ENCODE data around the gene PPARGC1A.

PPARGC1A gene

DNA sequence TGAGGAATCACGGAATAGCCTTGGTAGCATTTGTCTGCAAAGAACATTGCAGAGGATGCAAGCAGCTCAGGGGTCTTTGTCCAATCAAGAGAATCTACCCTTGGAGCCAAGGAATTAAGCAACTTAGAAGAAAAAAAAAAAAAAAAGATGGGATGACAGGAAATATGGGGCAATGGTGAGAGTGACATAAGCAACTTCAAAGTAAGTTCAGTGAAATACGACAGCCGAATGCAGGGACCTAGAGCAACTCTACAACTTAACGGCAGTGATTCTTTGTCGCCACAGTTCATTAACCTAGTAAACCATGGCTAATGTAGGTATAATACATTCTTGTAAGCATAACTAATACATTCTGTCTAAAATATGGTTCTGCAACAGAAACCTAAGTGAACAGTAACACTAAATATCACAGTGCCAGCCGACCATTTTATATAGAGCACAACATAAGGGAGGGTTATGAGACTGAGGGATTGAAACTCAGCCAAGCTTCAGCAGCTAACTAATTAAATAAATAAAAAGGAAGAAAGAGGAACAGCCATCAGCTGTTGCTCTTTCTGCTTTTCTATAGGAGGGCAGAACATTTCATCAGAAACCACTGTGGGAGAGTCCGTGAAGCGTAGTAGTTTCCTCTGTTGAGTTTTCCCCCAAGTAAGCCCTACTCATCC is 74.7 kb downstream of the PPARGC1A start:
- peaks cover 11% of the 10 kb centered on the region for H3K4me1 ChIP-seq (ENCODE audit: control insufficient read depth, insufficient read depth, low read length)
- H3K36me3 ChIP-seq (ENCODE audit: control insufficient read depth in 2 of 2, insufficient read depth in 2 of 2, low read length in 2 of 2): peaks cover 10 to 13% of the 10 kb centered on the region in 2 donors
- H3K9ac ChIP-seq (ENCODE audit: low read length in 2 of 2): no peak overlapping the region
- H3K27ac ChIP-seq (ENCODE audit: low read length): no peak overlapping the region
- no peaks in the 10 kb centered on the region for H3K27me3 ChIP-seq (ENCODE audit: control insufficient read depth in 1 of 2, insufficient read depth in 2 of 2, low read length in 2 of 2)
- no peak overlapping the region for H3K4me3 ChIP-seq (ENCODE audit: low read length in 2 of 2)
- H3K9me3 ChIP-seq (ENCODE audit: control insufficient read depth in 2 of 2, low read length in 2 of 2): no peaks in the 10 kb centered on the region

- Histone ChIP-seq H3K9ac (ENCODE audit: low read length in 2 of 2) (no peak overlapping the region), H3K4me3 (ENCODE audit: low read length in 2 of 2) (no peak overlapping the region), H3K9me3 (ENCODE audit: control insufficient read depth in 2 of 2, low read length in 2 of 2) (no peaks in the 10 kb centered on the region), H3K27ac (ENCODE audit: low read length) (no peak overlapping the region), H3K4me1 (ENCODE audit: control insufficient read depth, insufficient read depth, low read length) (peaks cover 11% of the 10 kb centered on the region), H3K27me3 (ENCODE audit: control insufficient read depth in 1 of 2, insufficient read depth in 2 of 2, low read length in 2 of 2) (no peaks in the 10 kb centered on the region), H3K36me3 (ENCODE audit: control insufficient read depth in 2 of 2, insufficient read depth in 2 of 2, low read length in 2 of 2) (peaks cover 10 to 13% of the 10 kb centered on the region in 2 donors)
Observed at GRCh38 chr4:23814587-23814986, 75.3 kb downstream of the PPARGC1A start.

DNA sequence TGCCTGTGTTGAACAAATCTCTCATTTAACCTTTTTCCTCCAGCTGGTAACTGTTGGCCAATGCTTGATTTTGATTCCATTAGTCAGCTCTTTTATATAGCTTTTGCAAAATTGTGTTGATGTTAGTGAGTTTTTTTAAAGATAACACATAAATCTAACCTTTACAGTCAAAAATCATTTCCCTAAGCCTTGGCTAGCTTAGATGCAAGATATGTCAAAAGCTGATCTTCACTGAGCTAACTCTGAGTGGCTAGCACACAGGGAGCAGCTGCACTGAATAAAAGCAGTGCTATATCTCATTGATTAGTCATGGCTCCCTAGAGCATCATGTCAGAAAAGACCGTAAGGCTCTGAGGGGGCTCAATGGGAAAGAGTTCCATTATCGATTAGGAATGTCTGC is 78.7 kb downstream of the PPARGC1A start:
- Histone ChIP-seq H3K27ac (ENCODE audit: low read length) (no peak overlapping the region), H3K4me3 (ENCODE audit: low read length in 2 of 2) (no peak overlapping the region), H3K9ac (ENCODE audit: low read length in 2 of 2) (no peak overlapping the region), H3K36me3 (ENCODE audit: control insufficient read depth in 2 of 2, insufficient read depth in 2 of 2, low read length in 2 of 2) (peaks cover 10 to 13% of the 10 kb centered on the region in 2 donors), H3K9me3 (ENCODE audit: control insufficient read depth in 2 of 2, low read length in 2 of 2) (no peaks in the 10 kb centered on the region), H3K27me3 (ENCODE audit: control insufficient read depth in 1 of 2, insufficient read depth in 2 of 2, low read length in 2 of 2) (no peaks in the 10 kb centered on the region), H3K4me1 (ENCODE audit: control insufficient read depth, insufficient read depth, low read length) (no peaks in the 10 kb centered on the region)

GRCh38 chr4:23805450-23805851 is 84.4 kb downstream of the PPARGC1A start:
- Histone ChIP-seq H3K9me3 (ENCODE audit: control insufficient read depth in 2 of 2, low read length in 2 of 2) (no peaks in the 10 kb centered on the region), H3K27me3 (ENCODE audit: control insufficient read depth in 1 of 2, insufficient read depth in 2 of 2, low read length in 2 of 2) (no peaks in the 10 kb centered on the region), H3K36me3 (ENCODE audit: control insufficient read depth in 2 of 2, insufficient read depth in 2 of 2, low read length in 2 of 2) (peaks cover 4 to 5% of the 10 kb centered on the region in 2 donors), H3K9ac (ENCODE audit: low read length in 2 of 2) (no peak overlapping the region), H3K4me3 (ENCODE audit: low read length in 2 of 2) (no peak overlapping the region), H3K4me1 (ENCODE audit: control insufficient read depth, insufficient read depth, low read length) (no peaks in the 10 kb centered on the region), H3K27ac (ENCODE audit: low read length) (no peak overlapping the region)

GRCh38 chr4:23789762-23790161 is 100.1 kb downstream of the PPARGC1A start:
- no peak overlapping the region for H3K9ac ChIP-seq (ENCODE audit: low read length in 2 of 2)
- no peaks in the 10 kb centered on the region for H3K9me3 ChIP-seq (ENCODE audit: control insufficient read depth in 2 of 2, low read length in 2 of 2)
- H3K27ac ChIP-seq (ENCODE audit: low read length): no peak overlapping the region

DNA sequence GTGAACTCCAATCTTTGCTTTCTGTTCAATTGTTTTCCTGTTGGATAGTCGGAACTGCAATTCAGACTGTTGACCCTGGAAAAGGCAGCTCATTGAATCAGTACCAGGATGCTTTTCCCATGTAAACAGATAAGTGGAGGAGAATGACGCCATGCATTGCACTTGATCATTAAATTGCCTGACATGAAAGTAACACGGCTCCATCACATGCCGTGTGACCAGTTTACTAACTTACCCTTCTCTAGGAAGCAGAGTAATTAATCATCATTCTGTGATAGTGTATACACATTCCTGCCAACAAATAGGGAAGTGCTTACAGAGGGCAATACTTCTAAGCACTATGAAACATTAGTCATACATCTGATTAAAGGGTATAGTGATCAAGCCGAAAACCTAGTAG is 101.4 kb downstream of the PPARGC1A start:
- no peaks in the 10 kb centered on the region for H3K9me3 ChIP-seq (ENCODE audit: control insufficient read depth in 2 of 2, low read length in 2 of 2)
- no peak overlapping the region for H3K9ac ChIP-seq (ENCODE audit: low read length in 2 of 2)
- H3K27me3 ChIP-seq (ENCODE audit: control insufficient read depth in 1 of 2, insufficient read depth in 2 of 2, low read length in 2 of 2): no peaks in the 10 kb centered on the region

More at GRCh38 chr4:23789762-23790161, 100.1 kb downstream of the PPARGC1A start:
- no peaks in the 10 kb centered on the region for H3K4me1 ChIP-seq (ENCODE audit: control insufficient read depth, insufficient read depth, low read length)
- H3K4me3 ChIP-seq (ENCODE audit: low read length in 2 of 2): no peak overlapping the region
- peaks cover 2 to 3% of the 10 kb centered on the region in 2 donors for H3K36me3 ChIP-seq (ENCODE audit: control insufficient read depth in 2 of 2, insufficient read depth in 2 of 2, low read length in 2 of 2)
- H3K27me3 ChIP-seq (ENCODE audit: control insufficient read depth in 1 of 2, insufficient read depth in 2 of 2, low read length in 2 of 2): no peaks in the 10 kb centered on the region

GRCh38 chr4:23788027-23788426 is 101.8 kb downstream of the PPARGC1A start:
- H3K4me3 ChIP-seq (ENCODE audit: low read length in 2 of 2): no peak overlapping the region
- no peaks in the 10 kb centered on the region for H3K27me3 ChIP-seq (ENCODE audit: control insufficient read depth in 1 of 2, insufficient read depth in 2 of 2, low read length in 2 of 2)
- no peaks in the 10 kb centered on the region for H3K9me3 ChIP-seq (ENCODE audit: control insufficient read depth in 2 of 2, low read length in 2 of 2)
- H3K27ac ChIP-seq (ENCODE audit: low read length): no peak overlapping the region
- no peak overlapping the region for H3K9ac ChIP-seq (ENCODE audit: low read length in 2 of 2)
- H3K4me1 ChIP-seq (ENCODE audit: control insufficient read depth, insufficient read depth, low read length): no peaks in the 10 kb centered on the region
- H3K36me3 ChIP-seq (ENCODE audit: control insufficient read depth in 2 of 2, insufficient read depth in 2 of 2, low read length in 2 of 2): peaks cover 0 to 6% of the 10 kb centered on the region in 2 donors

More for the DNA sequence above, 101.4 kb downstream of the PPARGC1A start:
- Histone ChIP-seq H3K27ac (ENCODE audit: low read length) (no peak overlapping the region), H3K36me3 (ENCODE audit: control insufficient read depth in 2 of 2, insufficient read depth in 2 of 2, low read length in 2 of 2) (peaks cover 0 to 3% of the 10 kb centered on the region in 2 donors), H3K4me1 (ENCODE audit: control insufficient read depth, insufficient read depth, low read length) (no peaks in the 10 kb centered on the region), H3K4me3 (ENCODE audit: low read length in 2 of 2) (no peak overlapping the region)

- Histone ChIP-seq H3K4me3 (ENCODE audit: low read length in 2 of 2) (no peak overlapping the region), H3K9me3 (ENCODE audit: control insufficient read depth in 2 of 2, low read length in 2 of 2) (no peaks in the 10 kb centered on the region), H3K9ac (ENCODE audit: low read length in 2 of 2) (no peak overlapping the region), H3K4me1 (ENCODE audit: control insufficient read depth, insufficient read depth, low read length) (no peaks in the 10 kb centered on the region), H3K27ac (ENCODE audit: low read length) (no peak overlapping the region), H3K27me3 (ENCODE audit: control insufficient read depth in 1 of 2, insufficient read depth in 2 of 2, low read length in 2 of 2) (no peaks in the 10 kb centered on the region), H3K36me3 (ENCODE audit: control insufficient read depth in 2 of 2, insufficient read depth in 2 of 2, low read length in 2 of 2) (peaks cover 0 to 6% of the 10 kb centered on the region in 2 donors)
Observed at GRCh38 chr4:23782778-23783437, 106.9 kb downstream of the PPARGC1A start.

- Histone ChIP-seq H3K4me3 (ENCODE audit: low read length in 2 of 2) (no peak overlapping the region), H3K36me3 (ENCODE audit: control insufficient read depth in 2 of 2, insufficient read depth in 2 of 2, low read length in 2 of 2) (peaks cover 0 to 3% of the 10 kb centered on the region in 2 donors), H3K9me3 (ENCODE audit: control insufficient read depth in 2 of 2, low read length in 2 of 2) (no peaks in the 10 kb centered on the region), H3K9ac (ENCODE audit: low read length in 2 of 2) (no peak overlapping the region), H3K27me3 (ENCODE audit: control insufficient read depth in 1 of 2, insufficient read depth in 2 of 2, low read length in 2 of 2) (no peaks in the 10 kb centered on the region), H3K4me1 (ENCODE audit: control insufficient read depth, insufficient read depth, low read length) (no peaks in the 10 kb centered on the region), H3K27ac (ENCODE audit: low read length) (no peak overlapping the region)
Observed at GRCh38 chr4:23779839-23780238, 110.0 kb downstream of the PPARGC1A start.

GRCh38 chr4:23779422-23779821 is 110.4 kb downstream of the PPARGC1A start:
- Histone ChIP-seq H3K4me3 (ENCODE audit: low read length in 2 of 2) (no peak overlapping the region), H3K36me3 (ENCODE audit: control insufficient read depth in 2 of 2, insufficient read depth in 2 of 2, low read length in 2 of 2) (peaks cover 0 to 3% of the 10 kb centered on the region in 2 donors), H3K27me3 (ENCODE audit: control insufficient read depth in 1 of 2, insufficient read depth in 2 of 2, low read length in 2 of 2) (no peaks in the 10 kb centered on the region), H3K4me1 (ENCODE audit: control insufficient read depth, insufficient read depth, low read length) (no peaks in the 10 kb centered on the region), H3K9me3 (ENCODE audit: control insufficient read depth in 2 of 2, low read length in 2 of 2) (no peaks in the 10 kb centered on the region), H3K27ac (ENCODE audit: low read length) (no peak overlapping the region), H3K9ac (ENCODE audit: low read length in 2 of 2) (no peak overlapping the region)

DNA sequence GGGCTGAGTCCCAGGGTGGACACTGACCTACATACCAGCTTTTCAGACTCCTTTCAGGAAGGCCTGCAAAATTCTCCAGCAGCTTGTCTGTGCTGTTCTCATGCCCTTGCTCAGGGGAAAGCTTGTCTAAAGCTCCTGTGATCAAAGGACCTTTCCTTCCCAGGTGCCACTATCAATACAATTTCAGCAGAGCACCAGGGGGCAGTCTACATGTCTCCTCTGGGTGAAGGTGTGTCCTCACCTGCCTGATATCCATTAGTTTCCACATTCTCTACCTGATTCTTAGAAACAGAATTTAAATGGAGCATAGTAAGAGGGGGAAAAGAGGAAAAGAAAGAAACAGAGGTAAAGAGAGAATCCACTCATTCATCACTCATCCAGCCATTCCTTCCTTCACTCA is 114.2 kb downstream of the PPARGC1A start:
- no peaks in the 10 kb centered on the region for H3K4me1 ChIP-seq (ENCODE audit: control insufficient read depth, insufficient read depth, low read length)
- H3K9me3 ChIP-seq (ENCODE audit: control insufficient read depth in 2 of 2, low read length in 2 of 2): no peaks in the 10 kb centered on the region
- H3K4me3 ChIP-seq (ENCODE audit: low read length in 2 of 2): no peak overlapping the region
- no peaks in the 10 kb centered on the region for H3K27me3 ChIP-seq (ENCODE audit: control insufficient read depth in 1 of 2, insufficient read depth in 2 of 2, low read length in 2 of 2)
- H3K36me3 ChIP-seq (ENCODE audit: control insufficient read depth in 2 of 2, insufficient read depth in 2 of 2, low read length in 2 of 2): no peaks in the 10 kb centered on the region
- H3K27ac ChIP-seq (ENCODE audit: low read length): no peak overlapping the region
- H3K9ac ChIP-seq (ENCODE audit: low read length in 2 of 2): no peak overlapping the region
